ENCODE results near the gene PHF24. TPM values are rescaled to one million over a fixed set of nuclear protein-coding genes. Genes with fewer than 3 reads are reported as not detected.

The PHF24 gene
- total RNA-seq, 3 donors from 2014 or later (not counting 1 experiment from before 2014, with no cell fraction given): not detected

GRCh38 chr9:34989946-34990635, 32.0 kb downstream of the PHF24 start:
- DNase-seq (peak in 1 of 2 donors; percentile 64), ATAC-seq (no peak)
- 20% methylated on average over 36 of the region's 39 CpGs for WGBS (ENCODE audit: insufficient coverage)
- Mint-ChIP-seq H3K27me3 (ENCODE audit: low read depth in 2 of 2) (peaks cover 0 to 2% of the 10 kb centered on the region in 2 donors), H3K4me3 (peak overlapping the region; percentile 76), H3K9me3 (no peaks in the 10 kb centered on the region), H3K27ac (peak overlapping the region in 1 of 2 donors; percentile 84), H3K36me3 (no peaks in the 10 kb centered on the region), H3K4me1 (peaks cover 27 to 36% of the 10 kb centered on the region in 2 donors)
- H3K27ac ChIP-seq (ENCODE audit: low read length): no peak overlapping the region
- H3K9me3 ChIP-seq (ENCODE audit: control insufficient read depth, insufficient read depth, low read length): no peaks in the 10 kb centered on the region
- H3K4me3 ChIP-seq (ENCODE audit: low read length): peak overlapping the region; percentile 73
- TF ChIP-seq CTCF (IDR thresholded peaks at IDR 0.05): no peak
- no peaks in the 10 kb centered on the region for H3K27me3 ChIP-seq (ENCODE audit: control insufficient read depth, insufficient read depth, low read length)
- no peaks in the 10 kb centered on the region for H3K36me3 ChIP-seq (ENCODE audit: control insufficient read depth, insufficient read depth, low read length)
- intact Hi-C loops (cut with micrococcal nuclease): loop anchor here (1.0 to 2.0 kb wide), 2 partner anchors 82 to 113 kb away; partner anchors contain the start of genes STOML2 and VCP
- peaks cover 35% of the 10 kb centered on the region for H3K4me1 ChIP-seq (ENCODE audit: control insufficient read depth, insufficient read depth, low read length)

GRCh38 chr9:34990908-34991606, 33.0 kb downstream of the PHF24 start:
- peaks cover 23 to 31% of the 10 kb centered on the region in 2 donors for H3K4me1 Mint-ChIP-seq
- H3K9me3 Mint-ChIP-seq: no peaks in the 10 kb centered on the region

GRCh38 chr9:34991607-34992375, 33.7 kb downstream of the PHF24 start:
- intact Hi-C loops (cut with micrococcal nuclease): no loop called here
- Histone ChIP-seq H3K4me3 (ENCODE audit: low read length) (no peak overlapping the region), H3K27me3 (ENCODE audit: control insufficient read depth, insufficient read depth, low read length) (no peaks in the 10 kb centered on the region), H3K9me3 (ENCODE audit: control insufficient read depth, insufficient read depth, low read length) (no peaks in the 10 kb centered on the region), H3K4me1 (ENCODE audit: control insufficient read depth, insufficient read depth, low read length) (peaks cover 23% of the 10 kb centered on the region), H3K27ac (ENCODE audit: low read length) (no peak overlapping the region), H3K36me3 (ENCODE audit: control insufficient read depth, insufficient read depth, low read length) (no peaks in the 10 kb centered on the region)
- no peak overlapping the region for H3K27ac Mint-ChIP-seq
- peaks cover 23 to 29% of the 10 kb centered on the region in 2 donors for H3K4me1 Mint-ChIP-seq
- H3K36me3 Mint-ChIP-seq: no peaks in the 10 kb centered on the region
- no peak for TF ChIP-seq CTCF (IDR thresholded peaks at IDR 0.05)
- DNase-seq: peak in 1 of 2 donors; percentile 23
- no peak overlapping the region for H3K4me3 Mint-ChIP-seq
- H3K9me3 Mint-ChIP-seq: no peaks in the 10 kb centered on the region
- no peak for ATAC-seq
- peaks cover 0 to 2% of the 10 kb centered on the region in 2 donors for H3K27me3 Mint-ChIP-seq (ENCODE audit: low read depth in 2 of 2)
- 67% methylated on average over 6 of the region's 15 CpGs for WGBS (ENCODE audit: insufficient coverage)

More at GRCh38 chr9:34990908-34991606, 33.0 kb downstream of the PHF24 start:
- H3K4me1 ChIP-seq (ENCODE audit: control insufficient read depth, insufficient read depth, low read length): peaks cover 29% of the 10 kb centered on the region
- H3K36me3 Mint-ChIP-seq: no peaks in the 10 kb centered on the region
- no peaks in the 10 kb centered on the region for H3K27me3 ChIP-seq (ENCODE audit: control insufficient read depth, insufficient read depth, low read length)
- WGBS (ENCODE audit: insufficient coverage): 80% methylated on average over 7 of the region's 7 CpGs
- peaks cover 0 to 2% of the 10 kb centered on the region in 2 donors for H3K27me3 Mint-ChIP-seq (ENCODE audit: low read depth in 2 of 2)
- no peak for DNase-seq
- no peaks in the 10 kb centered on the region for H3K9me3 ChIP-seq (ENCODE audit: control insufficient read depth, insufficient read depth, low read length)
- H3K4me3 Mint-ChIP-seq: peak overlapping the region; percentile 76
- peak overlapping the region in 1 of 2 donors; percentile 4 for H3K27ac Mint-ChIP-seq
- H3K36me3 ChIP-seq (ENCODE audit: control insufficient read depth, insufficient read depth, low read length): no peaks in the 10 kb centered on the region
- intact Hi-C loops (cut with micrococcal nuclease): no loop called here
- no peak overlapping the region for H3K4me3 ChIP-seq (ENCODE audit: low read length)
- ATAC-seq: no peak
- no peak overlapping the region for H3K27ac ChIP-seq (ENCODE audit: low read length)
- TF ChIP-seq CTCF (IDR thresholded peaks at IDR 0.05): no peak

All from natural killer cell (primary cell).